ENCODE data around the gene EFCAB6. TPM values are rescaled to one million over a fixed set of nuclear protein-coding genes. Genes with fewer than 3 reads are reported as not detected.

The EFCAB6 gene
- polyA plus RNA-seq, 1 donor: 0.80 TPM

DNA sequence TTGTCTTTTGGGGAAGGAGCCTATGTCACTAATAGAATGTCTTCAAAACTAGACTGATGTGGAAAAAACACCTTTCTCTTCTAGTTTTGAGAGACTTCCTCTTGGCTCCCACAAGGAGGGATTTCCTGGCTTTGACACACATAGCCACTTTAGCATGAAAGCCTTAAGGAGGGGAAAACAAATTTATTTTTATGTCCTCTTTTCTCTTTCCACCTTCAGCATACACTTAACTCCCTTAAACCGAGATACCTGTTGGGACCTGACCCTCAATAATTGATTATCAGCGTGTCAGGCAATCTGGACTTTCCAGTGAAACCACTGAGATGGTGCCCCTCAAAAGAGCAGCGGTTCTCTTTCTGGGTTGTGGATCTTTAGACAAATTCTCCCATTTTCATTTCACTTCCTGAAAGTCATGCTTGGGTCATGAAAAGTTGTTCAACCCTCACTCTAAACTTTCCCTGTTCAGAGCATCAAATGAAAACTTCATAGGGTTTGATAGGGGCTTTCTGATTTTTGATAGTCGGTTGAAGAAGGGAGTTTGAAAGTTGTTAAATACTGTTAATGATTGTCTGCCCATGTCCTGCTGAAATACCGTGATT is 9.1 kb downstream of the EFCAB6 start:
- DNase-seq: no peak

DNA sequence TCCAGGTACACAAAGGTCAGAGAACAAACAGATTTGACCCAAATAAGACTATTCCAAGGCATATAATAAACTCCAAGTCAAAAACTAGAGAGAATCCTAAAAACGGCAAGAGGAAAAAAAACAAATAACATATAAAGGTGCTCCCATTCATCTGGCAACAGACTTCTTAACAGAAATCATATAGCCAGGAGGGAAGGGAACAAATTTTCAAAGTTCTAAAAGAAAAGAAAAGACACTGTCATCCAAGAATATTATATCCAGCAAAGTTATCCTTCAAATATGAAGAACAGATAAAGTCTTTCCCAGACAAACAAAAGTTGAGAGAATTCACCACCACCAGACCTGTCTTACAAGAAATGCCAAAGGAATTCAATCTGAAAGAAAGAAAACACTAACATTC is 11.1 kb downstream of the EFCAB6 start:
- no peak for DNase-seq

DNA sequence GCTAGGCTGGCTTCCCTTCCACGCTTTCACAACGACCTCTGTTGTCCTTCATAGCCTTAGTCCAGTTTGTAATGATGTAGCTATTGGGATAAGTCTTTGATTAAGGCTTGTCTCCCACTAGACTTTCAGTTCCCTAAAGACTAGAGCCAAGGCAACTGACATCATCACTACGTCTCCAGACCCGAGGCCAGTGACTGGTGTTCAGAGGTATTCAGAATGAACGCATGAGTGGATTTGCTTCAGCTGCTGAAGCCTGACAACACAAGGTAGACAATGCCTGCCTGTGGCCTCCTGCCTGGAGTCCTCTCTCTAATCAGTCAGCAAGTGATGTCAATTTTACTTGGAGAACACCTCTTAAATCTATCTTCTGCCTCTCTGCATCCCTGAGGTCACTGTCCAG is 13.6 kb downstream of the EFCAB6 start:
- no peak for DNase-seq

DNA sequence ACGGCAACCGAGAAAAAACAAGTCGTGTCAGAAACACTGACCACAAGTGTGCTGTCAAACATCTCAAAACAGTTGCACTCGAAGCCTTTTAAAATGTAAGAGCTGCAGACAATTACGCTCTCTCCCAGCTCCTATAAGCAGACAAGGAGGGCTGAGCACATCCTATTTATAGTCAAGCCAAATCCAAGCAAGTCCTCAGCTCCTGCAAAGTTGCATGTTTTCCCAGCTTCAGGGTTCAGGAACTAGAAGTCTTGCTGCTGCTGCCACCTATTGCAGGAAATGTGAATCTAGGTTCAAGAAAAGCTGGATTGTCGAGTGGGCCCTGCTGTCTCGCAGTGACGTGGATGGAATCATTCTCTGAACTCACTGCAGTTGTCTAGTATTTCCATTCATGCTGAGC is 15.5 kb downstream of the EFCAB6 start:
- peak; percentile 19 for DNase-seq

DNA sequence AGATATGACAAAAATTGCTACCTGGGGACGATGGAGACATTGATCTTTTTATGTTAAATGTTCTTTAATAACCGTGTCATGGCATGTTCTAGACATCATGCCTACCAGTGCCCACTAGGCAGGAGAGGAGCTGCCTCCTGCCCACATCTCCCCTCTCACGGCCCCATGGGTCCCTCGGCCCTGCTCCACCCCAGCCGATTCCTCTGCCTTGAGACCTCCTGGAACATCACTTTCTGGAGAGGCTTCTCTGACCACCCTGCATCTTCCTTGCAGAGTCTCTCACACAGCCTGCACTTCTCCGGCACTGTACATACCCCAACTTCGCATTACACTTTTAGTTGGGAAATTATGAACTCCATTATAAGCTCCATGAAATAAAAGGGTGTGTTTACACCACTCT is 16.8 kb downstream of the EFCAB6 start:
- no peak for DNase-seq

DNA sequence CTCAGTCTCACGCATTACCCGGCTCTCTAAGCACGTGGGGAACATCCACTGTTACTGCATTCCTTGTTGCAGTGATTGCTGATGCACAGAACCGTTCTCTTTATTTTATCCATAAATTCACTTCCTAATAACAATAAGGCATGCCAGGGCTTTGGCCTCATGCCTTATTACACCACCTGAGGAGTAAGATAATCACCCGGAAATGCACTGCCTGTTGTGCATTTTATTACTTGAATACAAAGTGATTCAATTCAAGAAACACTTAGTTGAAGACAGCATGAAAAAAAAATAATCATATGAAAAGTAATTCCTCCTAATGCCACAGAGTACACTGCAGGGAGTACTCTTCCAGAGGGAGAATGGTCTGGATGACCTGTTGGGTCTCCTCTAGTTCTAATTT is 19.2 kb downstream of the EFCAB6 start:
- DNase-seq: no peak

DNA sequence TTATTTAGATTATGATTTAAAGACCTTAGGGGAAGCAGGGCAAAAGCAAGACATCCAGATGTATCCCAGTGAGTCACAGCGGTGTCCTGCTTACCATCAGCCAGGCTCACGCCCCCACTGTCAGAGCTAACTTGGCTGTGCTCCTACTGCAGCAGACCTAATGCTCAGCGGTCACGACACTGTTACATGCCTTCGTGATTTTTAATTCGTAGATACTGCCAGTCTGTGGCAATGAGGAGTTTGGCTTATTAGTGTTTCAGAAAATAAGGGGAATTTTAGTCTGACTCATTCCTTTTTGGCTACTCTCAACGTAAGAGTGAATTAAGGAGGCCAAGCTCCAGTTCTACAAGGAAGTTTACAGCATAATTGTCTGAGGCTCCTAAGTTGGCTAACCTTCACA is 22.7 kb downstream of the EFCAB6 start:
- no peak for DNase-seq

DNA sequence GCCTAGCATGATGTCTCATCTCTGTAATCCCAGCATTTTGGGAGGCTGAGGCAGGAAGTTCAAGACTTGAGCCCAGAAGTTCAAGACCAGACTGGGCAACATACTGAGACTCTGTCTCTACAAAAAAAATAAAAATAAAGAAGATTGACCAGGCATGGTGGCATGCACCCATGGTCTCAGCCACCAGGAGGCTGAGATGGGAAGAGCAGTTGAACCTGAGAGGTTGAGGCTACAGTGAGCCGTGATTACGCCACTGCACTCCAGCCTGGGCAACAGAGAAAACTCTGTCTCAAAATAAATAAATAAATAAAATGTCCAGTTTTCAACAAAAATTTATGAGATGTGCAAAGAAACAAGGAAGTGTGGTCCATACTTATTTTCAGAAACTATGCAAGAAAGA is 28.3 kb downstream of the EFCAB6 start:
- DNase-seq: no peak

DNA sequence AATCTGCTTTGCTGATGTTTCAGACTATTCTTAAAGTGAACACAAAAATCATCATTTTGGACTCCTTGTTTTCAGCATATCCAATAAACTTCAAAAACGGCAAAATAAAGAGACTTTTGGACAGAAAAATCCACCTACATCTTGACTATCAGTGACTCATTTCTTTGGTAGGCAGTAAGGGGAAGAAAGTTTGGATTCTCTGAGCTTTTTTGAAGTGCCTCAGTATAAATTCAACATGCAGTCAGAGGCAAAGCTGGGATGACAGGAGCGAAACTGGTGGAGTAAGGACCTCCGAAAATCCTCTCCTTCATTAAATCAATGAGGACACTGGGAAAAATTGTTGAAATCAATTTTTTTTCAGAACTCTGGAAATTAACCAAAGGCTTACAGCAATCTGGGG is 29.7 kb downstream of the EFCAB6 start:
- DNase-seq: no peak

DNA sequence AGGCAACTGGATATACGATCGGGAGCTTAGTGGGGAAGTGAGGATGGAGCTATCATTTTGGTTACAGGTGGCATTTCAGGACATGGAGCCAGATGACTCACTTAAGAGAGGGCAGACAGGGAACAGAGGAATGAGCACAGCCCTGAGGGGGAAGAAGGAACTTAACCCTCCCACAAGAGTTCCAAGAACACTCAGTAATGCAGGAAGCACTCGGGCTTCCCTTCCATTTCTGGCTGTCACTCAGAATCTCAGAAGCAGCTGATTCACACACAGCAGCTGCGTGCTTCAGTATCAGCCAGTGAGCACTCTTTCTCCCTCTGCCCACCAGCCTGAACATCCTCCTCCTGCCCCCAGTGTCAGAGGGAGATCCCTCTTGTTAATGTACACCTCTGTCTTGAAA is 34.8 kb downstream of the EFCAB6 start:
- no peak for DNase-seq

DNA sequence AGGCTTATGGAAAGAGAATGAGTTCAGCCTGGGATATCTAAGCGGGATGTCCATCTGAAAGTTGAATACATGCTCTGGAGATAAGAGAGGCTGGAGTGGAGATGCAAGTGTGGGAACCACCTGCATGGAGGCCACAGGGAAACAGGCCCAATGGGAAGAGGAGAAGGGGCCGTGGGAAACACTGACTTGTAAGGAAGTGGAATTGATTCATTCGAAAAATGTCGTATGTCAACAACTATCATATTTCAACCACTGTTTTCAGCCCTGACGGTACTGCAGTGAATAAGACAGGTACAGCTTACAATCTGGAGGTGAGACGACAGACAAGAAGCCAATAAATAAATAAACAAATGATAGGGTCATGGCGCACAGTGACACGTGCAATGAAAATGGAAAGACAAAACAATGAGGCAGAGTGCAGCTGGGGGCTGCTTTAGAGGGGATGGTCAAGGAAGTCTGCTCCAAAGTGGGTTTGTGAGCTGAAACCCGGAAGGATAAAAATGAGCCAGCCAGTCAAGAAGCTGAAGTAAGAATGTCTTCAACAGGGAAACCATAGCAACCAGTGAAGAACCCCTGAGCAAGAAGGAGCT is 35.9 kb downstream of the EFCAB6 start:
- DNase-seq: no peak

DNA sequence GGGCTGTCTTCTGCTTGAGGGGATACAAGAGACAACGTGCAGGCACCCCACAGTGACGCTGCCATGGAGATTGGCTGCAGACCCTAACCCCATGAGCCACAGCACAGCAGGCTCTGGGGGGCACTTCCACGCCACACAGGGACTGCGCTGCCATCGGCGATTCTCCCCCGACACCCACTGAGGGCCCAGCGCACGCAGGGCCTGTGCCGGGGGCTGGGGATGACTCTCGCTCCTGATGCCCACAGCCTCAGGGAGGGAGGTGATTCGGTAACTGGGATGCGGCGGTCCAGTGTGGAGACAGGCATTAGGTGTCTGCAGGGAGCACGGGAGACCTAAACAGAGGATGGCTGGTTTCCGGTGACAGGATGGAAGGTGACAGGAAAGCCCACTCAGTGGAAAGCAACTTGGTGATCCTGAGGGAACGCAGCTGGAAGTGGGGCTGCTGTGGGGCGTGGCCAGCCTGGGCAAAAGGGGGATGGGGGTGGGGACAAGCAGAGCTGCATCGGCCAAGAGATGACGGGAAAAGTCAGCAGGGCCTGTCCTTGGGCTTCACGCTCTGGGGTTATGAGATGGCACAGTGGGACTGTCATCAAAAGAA is 37.7 kb downstream of the EFCAB6 start:
- DNase-seq: no peak

DNA sequence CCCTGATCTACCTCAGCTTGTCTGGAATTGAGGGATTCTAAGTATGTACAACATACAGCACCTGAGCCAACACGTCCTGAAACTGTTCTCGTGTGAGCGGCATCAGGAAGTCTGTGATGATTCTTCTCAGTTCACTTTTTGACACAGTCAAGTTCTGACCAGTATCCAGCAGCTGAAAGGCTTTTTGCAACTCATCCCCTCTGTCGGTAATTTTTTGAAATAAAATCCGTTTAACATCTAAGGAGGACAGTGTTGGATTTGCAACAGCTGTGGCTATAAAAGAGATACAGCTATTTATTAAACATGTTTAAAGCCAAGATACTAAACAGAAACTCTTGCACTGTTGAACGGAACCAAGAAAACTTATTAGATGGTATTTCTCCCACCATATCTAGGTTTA is 39.3 kb downstream of the EFCAB6 start:
- no peak for DNase-seq

DNA sequence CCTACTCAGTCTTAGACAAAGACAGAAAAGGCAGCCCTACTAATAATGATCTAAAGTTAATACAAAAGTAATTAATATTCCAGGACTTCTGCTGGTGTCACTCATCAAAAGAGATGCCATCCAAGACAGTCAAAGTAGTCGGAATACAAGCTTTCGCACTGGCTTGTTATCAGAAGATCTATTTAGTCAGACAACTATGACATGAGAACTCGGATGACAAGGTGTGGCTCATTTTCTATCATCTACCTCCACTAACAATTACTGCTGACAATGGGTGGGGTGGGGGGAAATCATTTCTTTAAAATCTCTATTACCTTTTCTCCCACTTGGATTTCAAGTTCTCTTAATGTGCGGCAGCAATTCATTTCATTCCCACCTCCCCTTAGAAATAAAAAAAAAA is 56.7 kb downstream of the EFCAB6 start:
- no peak for DNase-seq

DNA sequence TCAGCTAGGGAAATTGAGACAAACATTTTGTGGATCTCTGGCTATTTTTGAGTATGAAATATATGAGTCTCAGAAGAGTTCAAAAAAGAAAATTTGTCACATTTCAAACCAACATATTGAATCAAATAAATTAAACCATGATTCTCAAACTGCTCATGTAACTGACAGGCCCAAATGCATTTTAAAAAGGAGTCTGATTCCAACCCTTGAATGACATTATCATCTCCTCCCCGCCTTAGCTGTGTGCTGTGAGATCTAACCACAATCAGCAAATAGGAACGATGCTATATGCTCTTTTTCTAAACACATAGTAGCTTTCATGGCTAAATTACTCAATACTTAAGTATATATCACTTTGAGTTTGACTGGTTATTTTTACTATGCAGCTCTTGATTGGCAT is 57.1 kb downstream of the EFCAB6 start:
- no peak for DNase-seq

DNA sequence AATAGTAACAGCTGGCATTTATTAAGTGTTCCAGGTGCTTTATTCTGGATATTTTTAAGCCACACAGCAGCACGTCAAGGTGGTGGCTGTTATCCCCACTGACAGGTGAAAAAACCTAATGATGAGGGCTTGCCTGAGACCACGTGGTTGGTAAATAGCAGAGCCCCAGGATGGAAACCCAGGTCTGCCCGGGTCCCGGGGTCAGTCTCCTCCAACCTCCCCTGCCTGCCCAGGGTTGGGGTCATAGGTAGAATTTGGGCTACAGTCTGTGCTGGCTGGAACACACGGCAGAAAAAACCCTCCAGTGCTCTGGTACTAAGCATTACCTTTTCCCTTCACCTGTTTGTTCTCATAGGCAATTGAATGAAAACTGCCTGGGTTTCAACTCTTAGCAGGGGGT is 57.9 kb downstream of the EFCAB6 start:
- DNase-seq: no peak

DNA sequence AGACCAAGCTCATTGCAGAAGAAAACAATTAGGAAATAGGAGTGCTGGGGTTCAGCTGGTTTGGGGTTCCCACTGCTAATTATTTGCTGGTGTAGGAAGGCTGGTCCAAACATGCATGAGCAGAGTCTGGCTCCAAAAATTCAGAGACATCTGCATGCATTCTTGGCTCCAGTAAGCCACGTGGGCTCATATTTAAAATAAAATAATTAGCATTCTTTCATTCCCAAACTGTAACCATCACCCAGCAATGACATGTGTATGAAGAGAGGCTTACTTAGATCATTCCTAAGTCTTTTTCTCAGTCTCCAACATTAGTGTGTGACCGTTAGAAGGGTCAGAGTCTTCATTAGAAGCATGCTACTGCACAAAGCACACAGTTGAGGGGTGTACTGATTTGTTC is 58.4 kb downstream of the EFCAB6 start:
- DNase-seq: no peak

DNA sequence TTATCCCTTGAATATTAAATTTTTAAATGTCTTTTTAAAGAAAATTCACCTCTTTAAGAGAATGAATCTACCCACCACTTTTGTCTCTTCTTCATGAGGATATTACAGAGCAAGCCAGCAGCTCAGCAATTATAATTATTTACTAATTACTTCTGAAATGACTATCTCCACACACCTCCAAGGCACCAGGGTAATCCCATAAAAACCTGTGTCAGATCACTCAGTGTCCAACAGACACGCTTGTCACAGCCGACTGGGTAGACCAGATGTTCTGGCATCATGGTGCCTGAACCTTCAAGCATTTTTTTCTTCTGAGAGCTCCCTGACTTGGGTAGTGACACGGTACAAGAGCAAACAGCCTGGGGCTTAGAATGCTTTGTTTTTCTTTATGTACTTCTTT is 61.4 kb downstream of the EFCAB6 start:
- no peak for DNase-seq

DNA sequence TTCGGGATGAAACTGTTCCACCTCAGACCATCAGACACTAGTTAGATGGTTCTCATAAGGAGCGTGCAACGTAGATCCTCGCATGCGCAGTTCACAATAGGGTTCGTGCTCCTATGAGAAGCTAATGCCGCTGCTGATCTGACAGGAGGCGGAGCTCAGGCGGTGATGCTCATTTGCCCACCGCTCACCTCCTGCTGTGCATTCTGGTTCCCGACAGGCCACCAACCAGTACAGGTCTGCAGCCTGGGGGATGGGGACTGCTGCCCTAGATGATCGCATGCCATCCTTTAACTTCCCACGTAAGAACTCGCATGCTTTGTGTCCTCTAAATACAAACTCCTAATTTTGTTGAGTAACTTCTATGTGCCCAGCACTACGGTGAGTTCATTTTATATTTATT is 62.6 kb downstream of the EFCAB6 start:
- no peak for DNase-seq

DNA sequence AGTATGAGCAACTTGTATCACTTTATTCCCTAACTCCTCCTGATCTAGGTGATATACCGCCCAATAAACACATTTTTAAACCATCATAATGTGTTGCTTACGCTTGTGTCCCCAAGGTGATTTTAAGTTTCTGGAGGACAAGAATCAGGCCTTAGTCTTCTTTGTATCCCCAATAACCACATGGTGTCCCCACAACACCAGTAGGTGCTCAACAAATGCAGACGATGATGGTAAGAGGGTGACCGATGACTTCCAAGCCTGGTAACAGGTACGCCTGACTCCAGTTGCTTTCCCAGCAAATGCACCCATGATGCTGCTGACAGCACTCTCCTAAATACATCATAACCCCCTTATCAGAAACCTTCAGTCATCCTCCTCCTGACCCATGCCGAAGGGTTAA is 64.2 kb downstream of the EFCAB6 start:
- DNase-seq: no peak

DNA sequence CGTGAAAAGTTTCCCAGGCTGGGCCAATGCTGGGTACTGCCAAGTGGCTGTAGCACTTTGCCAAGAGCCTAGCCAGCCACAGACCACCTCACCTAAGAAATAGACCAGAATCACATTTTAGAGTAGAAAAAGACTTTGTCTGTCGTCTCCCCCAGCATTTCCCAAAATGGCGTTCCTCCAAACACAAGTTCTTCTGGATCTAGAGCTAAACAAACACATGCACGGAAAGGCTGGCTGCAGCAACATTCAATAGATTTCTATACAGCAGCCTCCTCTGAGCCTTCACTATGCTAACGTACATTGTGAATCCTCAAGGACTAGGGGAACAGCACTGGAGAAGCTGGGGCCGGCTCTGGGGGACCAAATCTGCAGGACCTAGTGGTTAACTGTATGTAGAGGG is 65.0 kb downstream of the EFCAB6 start:
- DNase-seq: no peak

DNA sequence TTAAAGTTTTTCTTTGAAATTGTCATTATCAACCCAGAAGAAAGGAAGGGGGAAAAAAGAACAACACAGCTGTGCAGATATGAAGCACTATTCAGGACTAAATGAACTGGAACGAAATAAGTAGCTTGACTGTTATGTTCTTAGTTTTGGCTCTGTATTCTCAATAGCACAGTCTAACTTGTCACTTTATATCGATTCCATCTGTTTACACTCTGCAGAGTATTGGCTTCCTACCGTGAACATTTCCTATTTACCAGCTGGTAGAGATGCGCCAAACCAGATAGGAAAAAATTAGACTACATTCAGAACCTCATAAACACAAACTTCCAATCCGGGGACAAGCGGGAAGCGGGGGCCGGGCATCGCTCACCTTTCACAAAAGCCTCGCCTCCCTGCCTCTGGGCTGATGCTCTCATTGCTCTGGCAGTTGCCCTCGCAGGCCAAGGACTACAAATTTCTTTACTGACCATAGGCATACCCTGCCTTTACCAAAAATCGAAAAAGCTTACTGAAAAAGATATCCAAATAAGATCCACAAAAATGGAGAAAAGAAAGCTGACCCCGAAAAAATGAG is 66.2 kb downstream of the EFCAB6 start:
- DNase-seq: no peak

DNA sequence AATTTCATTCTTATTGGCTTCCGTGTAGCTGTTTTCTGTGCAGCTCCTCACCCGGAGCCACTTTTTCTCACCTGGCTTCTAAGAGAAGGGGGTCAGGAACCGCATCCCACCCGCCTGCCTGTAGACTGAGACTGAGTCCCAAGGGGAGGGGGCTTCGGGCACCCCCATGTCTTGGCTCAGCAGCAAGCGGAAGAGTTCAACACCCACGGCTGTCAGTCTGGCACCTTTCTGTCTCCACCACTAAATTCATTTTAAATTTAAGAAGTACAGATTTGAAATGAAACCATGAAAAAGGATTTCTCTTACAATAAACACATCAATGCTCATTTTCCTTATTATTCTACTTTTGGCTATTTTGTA is 66.7 kb downstream of the EFCAB6 start:
- no peak for DNase-seq

DNA sequence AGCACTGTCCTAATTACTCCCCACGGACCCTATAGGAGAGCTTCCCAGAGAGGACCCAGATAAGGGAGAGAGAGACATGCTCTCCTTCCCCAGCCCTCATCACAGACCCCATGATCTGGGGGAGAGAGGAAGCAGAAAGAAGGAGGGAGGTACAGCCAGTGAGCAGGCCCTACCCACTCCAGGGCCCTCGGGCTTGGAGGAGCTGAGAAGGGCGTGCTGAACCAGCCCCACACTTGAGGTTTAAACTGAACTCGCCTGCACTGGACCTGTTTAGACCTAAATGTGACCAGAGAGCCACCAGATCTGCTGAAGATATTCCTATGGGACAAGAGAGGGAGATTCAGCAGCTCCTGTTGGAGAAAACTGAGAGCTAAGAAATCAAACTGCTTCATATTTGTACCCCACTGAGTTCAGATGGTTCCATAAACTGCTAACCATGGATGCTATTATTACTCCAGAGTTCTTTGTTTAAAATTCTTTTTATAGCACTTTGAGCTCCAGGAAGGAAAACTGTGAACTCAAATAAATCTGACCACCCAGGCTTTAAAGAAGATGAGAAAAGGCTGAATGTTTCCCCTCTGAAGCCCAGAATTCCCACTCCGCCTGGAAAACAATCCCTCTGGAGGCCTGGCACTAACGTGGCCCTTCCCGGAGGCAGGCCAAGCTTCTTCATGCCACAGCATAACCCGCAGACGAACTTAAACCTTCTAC is 67.2 kb downstream of the EFCAB6 start:
- no peak for DNase-seq

All from hindlimb muscle (tissue), 1 donor.